ENCODE data around the gene CAND2.

The CAND2 gene

GRCh38 chr3:12793701-12794100 is 2.8 kb upstream of the CAND2 start:
- DNase-seq (ENCODE audit: insufficient read length) = no peak
- FAIRE-seq = no peak
- no peak for TF ChIP-seq TAF1 (IDR thresholded peaks at IDR 0.05; ENCODE audit: borderline replicate concordance, low read depth, low read length)
- no peak for TF ChIP-seq POLR2AphosphoS5 (IDR thresholded peaks at IDR 0.05; ENCODE audit: low read depth, low read length)
- no peak for TF ChIP-seq POLR2A (IDR thresholded peaks at IDR 0.05; ENCODE audit: low read depth, low read length)

- no peak for DNase-seq (ENCODE audit: insufficient read length)
- FAIRE-seq = no peak
- TF ChIP-seq POLR2AphosphoS5 (IDR thresholded peaks at IDR 0.05; ENCODE audit: low read depth, low read length) = no peak
- no peak for TF ChIP-seq POLR2A (IDR thresholded peaks at IDR 0.05; ENCODE audit: low read depth, low read length)
- TF ChIP-seq TAF1 (IDR thresholded peaks at IDR 0.05; ENCODE audit: borderline replicate concordance, low read depth, low read length) = no peak
Measured at GRCh38 chr3:12797124-12797891, 828 bp downstream of the CAND2 start.

GRCh38 chr3:12797892-12798558 is 1.5 kb downstream of the CAND2 start:
- no peak for TF ChIP-seq POLR2A (IDR thresholded peaks at IDR 0.05; ENCODE audit: low read depth, low read length)
- TF ChIP-seq TAF1 (IDR thresholded peaks at IDR 0.05; ENCODE audit: borderline replicate concordance, low read depth, low read length) = no peak
- TF ChIP-seq POLR2AphosphoS5 (IDR thresholded peaks at IDR 0.05; ENCODE audit: low read depth, low read length) = no peak
- DNase-seq (ENCODE audit: insufficient read length) (no peak), FAIRE-seq (no peak)

- no peak for TF ChIP-seq TAF1 (IDR thresholded peaks at IDR 0.05; ENCODE audit: borderline replicate concordance, low read depth, low read length)
- no peak for TF ChIP-seq POLR2AphosphoS5 (IDR thresholded peaks at IDR 0.05; ENCODE audit: low read depth, low read length)
- TF ChIP-seq POLR2A (IDR thresholded peaks at IDR 0.05; ENCODE audit: low read depth, low read length) = no peak
- DNase-seq (ENCODE audit: insufficient read length) = no peak
- FAIRE-seq = no peak
Measured at GRCh38 chr3:12798559-12799179, 2.2 kb downstream of the CAND2 start.

- FAIRE-seq = no peak
- TF ChIP-seq POLR2AphosphoS5 (IDR thresholded peaks at IDR 0.05; ENCODE audit: low read depth, low read length) (no peak), TAF1 (IDR thresholded peaks at IDR 0.05; ENCODE audit: borderline replicate concordance, low read depth, low read length) (no peak), POLR2A (IDR thresholded peaks at IDR 0.05; ENCODE audit: low read depth, low read length) (no peak)
- DNase-seq (ENCODE audit: insufficient read length) = no peak
Measured at GRCh38 chr3:12799525-12800440, 3.3 kb downstream of the CAND2 start.

GRCh38 chr3:12803371-12803770 is 6.9 kb downstream of the CAND2 start:
- no peak for DNase-seq (ENCODE audit: insufficient read length)
- no peak for FAIRE-seq
- TF ChIP-seq POLR2A (IDR thresholded peaks at IDR 0.05; ENCODE audit: low read depth, low read length) = no peak
- no peak for TF ChIP-seq TAF1 (IDR thresholded peaks at IDR 0.05; ENCODE audit: borderline replicate concordance, low read depth, low read length)
- TF ChIP-seq POLR2AphosphoS5 (IDR thresholded peaks at IDR 0.05; ENCODE audit: low read depth, low read length) = no peak

- FAIRE-seq = no peak
- DNase-seq (ENCODE audit: insufficient read length) = no peak
- no peak for TF ChIP-seq POLR2A (IDR thresholded peaks at IDR 0.05; ENCODE audit: low read depth, low read length)
- no peak for TF ChIP-seq TAF1 (IDR thresholded peaks at IDR 0.05; ENCODE audit: borderline replicate concordance, low read depth, low read length)
- TF ChIP-seq POLR2AphosphoS5 (IDR thresholded peaks at IDR 0.05; ENCODE audit: low read depth, low read length) = no peak
Measured at GRCh38 chr3:12807066-12807465, 10.6 kb downstream of the CAND2 start.

- FAIRE-seq (no peak), DNase-seq (ENCODE audit: insufficient read length) (no peak)
- TF ChIP-seq POLR2AphosphoS5 (IDR thresholded peaks at IDR 0.05; ENCODE audit: low read depth, low read length) (no peak), POLR2A (IDR thresholded peaks at IDR 0.05; ENCODE audit: low read depth, low read length) (no peak), TAF1 (IDR thresholded peaks at IDR 0.05; ENCODE audit: borderline replicate concordance, low read depth, low read length) (no peak)
Measured at GRCh38 chr3:12807601-12808359, 11.3 kb downstream of the CAND2 start.

- TF ChIP-seq POLR2A (IDR thresholded peaks at IDR 0.05; ENCODE audit: low read depth, low read length) (no peak), TAF1 (IDR thresholded peaks at IDR 0.05; ENCODE audit: borderline replicate concordance, low read depth, low read length) (no peak), POLR2AphosphoS5 (IDR thresholded peaks at IDR 0.05; ENCODE audit: low read depth, low read length) (no peak)
- FAIRE-seq = no peak
- no peak for DNase-seq (ENCODE audit: insufficient read length)
Measured at GRCh38 chr3:12808587-12808986, 12.1 kb downstream of the CAND2 start.

GRCh38 chr3:12809001-12809400 is 12.5 kb downstream of the CAND2 start:
- DNase-seq (ENCODE audit: insufficient read length) (no peak), FAIRE-seq (no peak)
- TF ChIP-seq TAF1 (IDR thresholded peaks at IDR 0.05; ENCODE audit: borderline replicate concordance, low read depth, low read length) = no peak
- no peak for TF ChIP-seq POLR2A (IDR thresholded peaks at IDR 0.05; ENCODE audit: low read depth, low read length)
- TF ChIP-seq POLR2AphosphoS5 (IDR thresholded peaks at IDR 0.05; ENCODE audit: low read depth, low read length) = no peak

Data from GM12892 (cell line).